DND-41 (cell line): Measurements from ENCODE around the gene IFNA21.
A peak's percentile ranks its signal among the peaks of the same experiment; 100 is the strongest.
"Not testable (repeated sequence)": the region's sequence is repeated elsewhere in the genome, so short reads cannot be mapped to it uniquely, and the experiment has no call there.

ENCODE experiments used
- ATAC-seq: fragments of 200-7000 bp; cut with Tn5 transposase; 3 replicates; pipeline ENCODE4 v1.9.1; 2021; ENCODE audit warnings: low read depth; ENCODE audit not compliant: insufficient read depth
- DNase-seq: peaks from one replicate; pipeline ENCODE4 v3.0.0-alpha.2; 2020
- H2AFZ ChIP-seq: 2 replicates; pipeline ENCODE4 v1.6.0; 2012; ENCODE audit warnings: low read depth, low read length
- H3K27ac ChIP-seq: 2 replicates; pipeline ENCODE4 v1.5.1; 2012; ENCODE audit warnings: low read length, inconsistent platforms
- H3K27me3 ChIP-seq: fragments of 200-600 bp; sonication (generic); 2 replicates; pipeline ENCODE4 v1.6.0; 2012; ENCODE audit warnings: low read length, mild to moderate bottlenecking, inconsistent platforms; ENCODE audit not compliant: insufficient read depth, poor library complexity
- H3K36me3 ChIP-seq: 2 replicates; pipeline ENCODE4 v1.5.1; 2012; ENCODE audit warnings: low read length, inconsistent platforms; ENCODE audit not compliant: insufficient read depth
- H3K4me1 ChIP-seq: 2 replicates; pipeline ENCODE4 v1.5.1; 2012; ENCODE audit warnings: mild to moderate bottlenecking, low read length; ENCODE audit not compliant: insufficient read depth
- H3K4me2 ChIP-seq: 2 replicates; pipeline ENCODE4 v1.6.0; 2012; ENCODE audit warnings: mild to moderate bottlenecking, moderate library complexity, low read length, inconsistent platforms; ENCODE audit not compliant: insufficient read depth
- H3K4me3 ChIP-seq, 2 experiments: fragments of 200-600 bp in 1 of 2; shearing (Covaris generic) in 1 of 2; 2 replicates each; pipeline ENCODE4 v1.5.1; 2012 to 2016; ENCODE audit warnings: inconsistent platforms in 2 of 2, low read length in 2 of 2, mild to moderate bottlenecking in 2 of 2, low read depth in 1 of 2, moderate library complexity in 1 of 2
- H3K79me2 ChIP-seq: 2 replicates; pipeline ENCODE4 v1.6.0; 2012; ENCODE audit warnings: low read length, inconsistent platforms; ENCODE audit not compliant: insufficient read depth
- H3K9ac ChIP-seq: 2 replicates; pipeline ENCODE4 v1.6.0; 2012; ENCODE audit warnings: low read depth, mild to moderate bottlenecking, inconsistent platforms, low read length, moderate library complexity
- H3K9me3 ChIP-seq: 2 replicates; pipeline ENCODE4 v1.5.1; 2012; ENCODE audit warnings: low read length, moderate library complexity, mild to moderate bottlenecking, inconsistent platforms; ENCODE audit not compliant: insufficient read depth, severe bottlenecking
- H4K20me1 ChIP-seq: 2 replicates; pipeline ENCODE4 v1.6.0; 2012; ENCODE audit warnings: low read length; ENCODE audit not compliant: insufficient read depth
- CTCF ChIP-seq: IDR thresholded peaks from 2 replicates; pipeline ENCODE4 v1.5.1; 2012; ENCODE audit warnings: borderline replicate concordance, low read length, moderate library complexity, mild to moderate bottlenecking; ENCODE audit not compliant: poor library complexity, severe bottlenecking; ENCODE audit errors: extremely low read depth
- EZH2 ChIP-seq: IDR thresholded peaks from 3 replicates; pipeline ENCODE4 v1.6.1; 2012; ENCODE audit warnings: borderline replicate concordance, low read depth, mild to moderate bottlenecking, moderate library complexity, low read length, inconsistent platforms; ENCODE audit not compliant: severe bottlenecking

The IFNA21 gene

GRCh38 chr9:21205204-21205603 lies 38.7 kb upstream of the IFNA21 start:
- no peak overlapping the region for H2AFZ ChIP-seq
- no peak overlapping the region for H3K4me3 ChIP-seq
- no peaks in the 10 kb centered on the region for H4K20me1 ChIP-seq
- DNase-seq (no peak), ATAC-seq (no peak)
- no peaks in the 10 kb centered on the region for H3K27me3 ChIP-seq
- H3K36me3 ChIP-seq = no peaks in the 10 kb centered on the region
- H3K9ac ChIP-seq = no peak overlapping the region
- H3K79me2 ChIP-seq = no peaks in the 10 kb centered on the region
- H3K4me2 ChIP-seq = no peak overlapping the region
- no peaks in the 10 kb centered on the region for H3K4me1 ChIP-seq
- TF ChIP-seq CTCF (no peak), EZH2 (no peak)
- H3K9me3 ChIP-seq = no peaks in the 10 kb centered on the region
- no peak overlapping the region for H3K27ac ChIP-seq

- not testable (repeated sequence) for ATAC-seq, H3K4me2 ChIP-seq, H3K36me3 ChIP-seq, H3K4me1 ChIP-seq, H3K79me2 ChIP-seq, DNase-seq, H3K27me3 ChIP-seq, H2AFZ ChIP-seq, H4K20me1 ChIP-seq, H3K27ac ChIP-seq, H3K9ac ChIP-seq, H3K4me3 ChIP-seq, H3K9me3 ChIP-seq
Measured at GRCh38 chr9:21202105-21202504, 35.6 kb upstream of the IFNA21 start, which contains the start of gene IFNA7. Gene IFNA7, minus strand, starts transcription at chr9:21202205. Its CDS starts 40 bp downstream, at chr9:21202165.

DNA sequence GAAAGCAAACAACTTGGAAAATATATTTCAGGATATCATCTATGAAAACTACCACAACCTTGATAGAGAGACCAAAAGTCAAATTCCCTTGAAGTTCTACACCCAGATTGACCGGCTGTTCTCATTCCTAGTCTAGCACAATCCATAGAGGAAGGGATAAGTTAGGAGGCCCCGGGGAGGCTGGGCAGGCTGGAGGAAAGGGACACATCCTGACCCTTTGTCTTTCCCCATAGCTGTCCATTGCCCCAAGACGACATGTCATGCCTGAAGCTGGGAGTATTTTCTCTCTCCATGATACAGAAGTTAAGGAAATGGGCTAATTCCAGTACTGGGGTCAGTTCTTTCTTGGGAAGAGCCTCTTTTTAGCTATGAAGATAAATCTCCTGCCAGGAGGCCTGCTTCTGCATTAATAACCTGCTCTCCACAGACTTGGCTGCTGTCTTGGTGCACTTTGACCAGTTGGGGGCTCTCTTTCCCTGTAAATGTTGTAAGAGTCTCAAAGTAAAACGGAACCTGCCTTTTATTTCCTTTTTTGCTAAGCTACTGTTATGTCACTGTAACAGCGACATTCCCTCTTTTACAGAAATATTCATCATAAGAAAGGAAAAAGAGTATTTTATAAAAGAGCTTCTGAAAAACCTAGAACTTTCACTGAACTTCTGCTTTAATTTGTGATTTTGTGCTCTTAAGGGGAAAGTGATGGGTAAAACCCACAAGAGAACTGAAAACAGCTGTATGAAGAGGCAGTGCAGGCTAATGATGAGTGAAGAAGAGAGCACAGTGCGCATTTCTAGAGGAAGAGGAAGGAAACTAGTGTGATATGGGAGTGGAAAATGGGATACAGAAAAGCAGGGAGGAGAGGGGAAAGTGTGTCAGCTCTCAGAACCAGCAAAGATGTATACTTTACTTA lies 28.7 kb upstream of the IFNA21 start:
- H3K27me3 ChIP-seq, H3K36me3 ChIP-seq, H4K20me1 ChIP-seq, H3K79me2 ChIP-seq, H3K9me3 ChIP-seq, H3K4me3 ChIP-seq, H2AFZ ChIP-seq, H3K9ac ChIP-seq, H3K4me1 ChIP-seq, H3K27ac ChIP-seq: not testable (repeated sequence)
- DNase-seq (peak; percentile 52), ATAC-seq (peak; percentile 93)
- peak overlapping the region; percentile 23; the same call in 1 of the 2 replicates for H3K4me2 ChIP-seq
- peak; percentile 66 for TF ChIP-seq CTCF

DNA sequence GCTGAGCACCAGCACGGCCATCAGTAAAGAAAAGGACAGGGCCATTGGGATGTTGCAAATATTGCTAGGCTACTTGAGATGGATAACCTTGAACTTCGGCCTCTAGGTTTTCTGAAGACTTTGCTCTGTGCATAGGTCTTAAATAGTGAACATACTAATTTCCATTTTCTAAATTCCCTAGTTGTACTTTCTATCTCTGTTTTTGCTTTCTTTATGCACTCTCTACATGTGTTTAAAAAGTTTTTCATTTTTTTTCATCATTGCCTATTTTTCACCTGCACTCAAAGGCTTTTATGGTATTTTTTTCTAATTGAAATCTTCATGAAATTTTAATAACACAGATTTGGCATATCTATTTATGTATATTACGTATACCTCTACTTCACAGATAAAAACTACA lies 21.0 kb upstream of the IFNA21 start, which contains the start of gene IFNA4:
Gene IFNA4, minus strand, starts transcription at position 101 of the 400 bp plus-strand sequence. Its CDS starts 56 bp downstream, at position 45.
- not testable (repeated sequence) for H3K9me3 ChIP-seq, H3K9ac ChIP-seq, H3K4me3 ChIP-seq, H3K79me2 ChIP-seq, H3K4me1 ChIP-seq, ATAC-seq, H3K27me3 ChIP-seq, H3K36me3 ChIP-seq, H3K27ac ChIP-seq, H4K20me1 ChIP-seq, DNase-seq, H3K4me2 ChIP-seq, H2AFZ ChIP-seq
